ENCODE measurements around the gene HSPG2. TPM values are rescaled to one million over a fixed set of nuclear protein-coding genes. Genes with fewer than 3 reads are reported as not detected.

Gene HSPG2
- total and polyA plus RNA-seq, 7 experiments from 2014 or later = 1.0 to 20.8 (median 9.4) TPM

DNA sequence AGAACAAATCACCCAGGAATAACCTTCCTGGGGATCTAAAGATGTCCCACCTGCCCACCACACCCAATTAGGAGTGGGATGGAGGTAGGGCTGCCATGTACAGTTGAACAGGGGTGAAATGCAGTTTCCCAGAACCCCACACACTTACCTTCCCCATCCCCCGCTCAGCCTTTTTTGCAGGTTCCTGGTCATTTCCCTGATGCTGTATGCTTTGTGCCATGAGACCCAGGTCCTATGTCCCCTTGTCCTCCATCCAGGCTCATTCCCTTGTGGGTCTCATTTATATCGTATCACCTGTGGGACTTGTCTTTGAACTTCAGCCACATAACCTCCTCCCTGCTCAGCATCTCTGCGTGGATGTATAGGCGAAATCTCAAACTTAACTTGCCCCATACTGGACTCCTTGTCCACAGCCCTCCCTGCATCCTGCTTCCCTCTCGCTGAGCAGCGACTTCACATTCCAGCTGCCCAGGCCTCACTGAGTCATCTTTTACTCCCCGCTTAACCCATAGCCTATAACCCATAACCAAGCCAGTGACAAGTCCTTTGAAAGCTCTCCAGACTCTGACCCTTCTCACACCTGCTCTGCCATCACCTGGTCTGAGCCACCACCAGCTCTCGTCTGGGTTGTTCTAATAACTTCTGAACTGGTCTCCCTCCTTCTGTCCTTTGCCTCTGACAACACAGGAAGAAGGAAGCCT, 120.4 kb downstream of the HSPG2 start:
- no peak overlapping the region for H3K27ac ChIP-seq (ENCODE audit: low read depth, low read length)
- no peak overlapping the region for H3K4me3 ChIP-seq (ENCODE audit: low read length)
- H3K27ac Mint-ChIP-seq = peak overlapping the region in 1 of 9 donors; percentile 13
- H3K9me3 ChIP-seq (ENCODE audit: control insufficient read depth in 2 of 3, low read length in 3 of 3) = no peaks in the 10 kb centered on the region
- intact Hi-C loops (cut with micrococcal nuclease) = loop anchor here in 1 of 2 donors (10.0 kb wide), 1 partner anchor 118 kb away; the partner anchor contains the start of gene HSPG2
- ChIA-PET POLR2A (no interaction called here), CTCF (no interaction called here)
- peaks cover 0 to under 1% (median 0%) of the 10 kb centered on the region in 5 donors for H3K36me3 Mint-ChIP-seq
- H3K4me1 ChIP-seq (ENCODE audit: control insufficient read depth in 2 of 2, insufficient read depth in 2 of 2, low read length in 2 of 2) = no peaks in the 10 kb centered on the region
- peaks cover 5 to 14% (median 8%) of the 10 kb centered on the region in 7 donors for H3K4me1 Mint-ChIP-seq
- H3K27me3 Mint-ChIP-seq = peaks cover 4 to 28% (median 9%) of the 10 kb centered on the region in 5 donors
- no peaks in the 10 kb centered on the region for H3K36me3 ChIP-seq (ENCODE audit: control insufficient read depth in 2 of 3, insufficient read depth in 3 of 3, low read length in 3 of 3)
- peaks cover 0 to 4% of the 10 kb centered on the region in 2 donors for H3K27me3 ChIP-seq (ENCODE audit: control insufficient read depth in 2 of 2, insufficient read depth in 2 of 2, low read length in 2 of 2)
- H3K9me3 Mint-ChIP-seq = peaks cover 0 to 2% (median 0%) of the 10 kb centered on the region in 11 donors
- DNase-seq (no peak), ATAC-seq (no peak)
- peak overlapping the region in 3 of 10 donors; percentile 2 to 25 (median 4) for H3K4me3 Mint-ChIP-seq

GRCh38 chr1:21815724-21816321, 121.3 kb downstream of the HSPG2 start:
- no peak overlapping the region for H3K27ac Mint-ChIP-seq
- peaks cover 0 to 4% (median 0%) of the 10 kb centered on the region in 5 donors for H3K36me3 Mint-ChIP-seq
- peak; percentile 59 for ATAC-seq
- CTCF ChIA-PET = interaction anchor here (1.2 kb wide), 1 partner anchor 143 kb away, joined by 3 read pairs; no protein-coding TSS in a partner anchor
- Histone ChIP-seq H3K9me3 (ENCODE audit: control insufficient read depth in 2 of 3, low read length in 3 of 3) (no peaks in the 10 kb centered on the region), H3K4me1 (ENCODE audit: control insufficient read depth in 2 of 2, insufficient read depth in 2 of 2, low read length in 2 of 2) (no peaks in the 10 kb centered on the region), H3K4me3 (ENCODE audit: low read length) (no peak overlapping the region), H3K27me3 (ENCODE audit: control insufficient read depth in 2 of 2, insufficient read depth in 2 of 2, low read length in 2 of 2) (peaks cover 0 to 4% of the 10 kb centered on the region in 2 donors), H3K36me3 (ENCODE audit: control insufficient read depth in 2 of 3, insufficient read depth in 3 of 3, low read length in 3 of 3) (no peaks in the 10 kb centered on the region), H3K27ac (ENCODE audit: low read depth, low read length) (no peak overlapping the region)
- peaks cover 10 to 31% (median 15%) of the 10 kb centered on the region in 5 donors for H3K27me3 Mint-ChIP-seq
- no peak for DNase-seq
- peaks cover 5 to 14% (median 8%) of the 10 kb centered on the region in 7 donors for H3K4me1 Mint-ChIP-seq
- POLR2A ChIA-PET = no interaction called here
- peaks cover 0 to 2% (median 0%) of the 10 kb centered on the region in 11 donors for H3K9me3 Mint-ChIP-seq
- H3K4me3 Mint-ChIP-seq = peak overlapping the region in 1 of 10 donors; percentile 23
- intact Hi-C loops (cut with micrococcal nuclease) = loop anchor here in 1 of 2 donors (10.0 kb wide), 1 partner anchor 119 kb away; the partner anchor contains the start of gene HSPG2

DNA sequence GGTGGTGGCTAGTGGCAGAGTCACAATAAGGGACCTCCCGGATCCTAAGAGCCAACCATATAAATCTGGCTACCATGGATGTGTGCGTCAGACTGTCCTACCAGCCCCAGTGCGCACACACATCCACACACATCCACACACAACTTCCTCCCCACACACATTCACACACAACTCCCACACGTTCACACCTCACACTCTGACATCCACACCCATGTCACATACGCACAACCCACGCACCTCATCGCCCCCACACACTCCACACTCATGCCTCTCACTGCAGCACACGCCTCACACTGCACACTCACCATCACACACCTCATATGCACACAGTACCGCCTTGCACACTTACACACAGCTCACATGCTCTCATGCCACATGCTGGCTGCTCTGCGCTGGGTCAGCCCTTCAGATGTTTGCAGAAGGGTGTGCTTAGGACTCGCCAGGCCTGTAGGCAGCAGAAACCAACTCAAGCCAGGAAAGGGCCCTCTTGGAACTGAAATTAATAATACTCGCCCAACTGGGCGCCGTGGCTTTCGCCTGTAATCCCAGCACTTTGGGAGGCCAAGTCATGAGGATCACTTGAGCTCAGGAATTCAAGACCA, 122.0 kb downstream of the HSPG2 start:
- Mint-ChIP-seq H3K4me3 (peak overlapping the region; percentile 34 to 84 (median 72)), H3K9me3 (peaks cover 0 to 2% (median 0%) of the 10 kb centered on the region in 11 donors), H3K4me1 (peaks cover 5 to 14% (median 8%) of the 10 kb centered on the region in 7 donors), H3K36me3 (peaks cover 0 to 4% (median 0%) of the 10 kb centered on the region in 5 donors), H3K27me3 (peaks cover 10 to 31% (median 15%) of the 10 kb centered on the region in 5 donors), H3K27ac (peak overlapping the region in 3 of 9 donors; percentile 3 to 79 (median 13))
- no peak overlapping the region for H3K4me3 ChIP-seq (ENCODE audit: low read length)
- intact Hi-C loops (cut with micrococcal nuclease) = loop anchor here (1.0 to 10.0 kb wide), 2 partner anchors 120 to 149 kb away; partner anchors contain the start of gene HSPG2 (in 1 of the 2)
- ATAC-seq = no peak
- no peaks in the 10 kb centered on the region for H3K9me3 ChIP-seq (ENCODE audit: control insufficient read depth in 2 of 3, low read length in 3 of 3)
- H3K36me3 ChIP-seq (ENCODE audit: control insufficient read depth in 2 of 3, insufficient read depth in 3 of 3, low read length in 3 of 3) = no peaks in the 10 kb centered on the region
- H3K27me3 ChIP-seq (ENCODE audit: control insufficient read depth in 2 of 2, insufficient read depth in 2 of 2, low read length in 2 of 2) = peaks cover 0 to 4% of the 10 kb centered on the region in 2 donors
- DNase-seq = no peak
- POLR2A ChIA-PET = no interaction called here
- H3K4me1 ChIP-seq (ENCODE audit: control insufficient read depth in 2 of 2, insufficient read depth in 2 of 2, low read length in 2 of 2) = no peaks in the 10 kb centered on the region
- H3K27ac ChIP-seq (ENCODE audit: low read depth, low read length) = no peak overlapping the region
- CTCF ChIA-PET = interaction anchor here (1.2 kb wide), 1 partner anchor 144 kb away, joined by 3 read pairs; no protein-coding TSS in a partner anchor

GRCh38 chr1:21814241-21814918, 122.7 kb downstream of the HSPG2 start:
- intact Hi-C loops (cut with micrococcal nuclease) = loop anchor here (1.0 to 10.0 kb wide), 2 partner anchors 120 to 150 kb away; partner anchors contain the start of gene HSPG2 (in 1 of the 2)
- DNase-seq (peak in 6 of 9 donors; percentile 19 to 46 (median 28)), ATAC-seq (peak; percentile 80)
- Histone ChIP-seq H3K4me1 (ENCODE audit: control insufficient read depth in 2 of 2, insufficient read depth in 2 of 2, low read length in 2 of 2) (no peaks in the 10 kb centered on the region), H3K27ac (ENCODE audit: low read depth, low read length) (no peak overlapping the region), H3K4me3 (ENCODE audit: low read length) (peak overlapping the region; percentile 33), H3K9me3 (ENCODE audit: control insufficient read depth in 2 of 3, low read length in 3 of 3) (no peaks in the 10 kb centered on the region), H3K36me3 (ENCODE audit: control insufficient read depth in 2 of 3, insufficient read depth in 3 of 3, low read length in 3 of 3) (no peaks in the 10 kb centered on the region), H3K27me3 (ENCODE audit: control insufficient read depth in 2 of 2, insufficient read depth in 2 of 2, low read length in 2 of 2) (peaks cover 0 to 4% of the 10 kb centered on the region in 2 donors)
- peaks cover 5 to 14% (median 8%) of the 10 kb centered on the region in 7 donors for H3K4me1 Mint-ChIP-seq
- ChIA-PET POLR2A (no interaction called here), CTCF (no interaction called here)
- H3K36me3 Mint-ChIP-seq = peaks cover 0 to 4% (median 0%) of the 10 kb centered on the region in 5 donors
- peaks cover 10 to 31% (median 15%) of the 10 kb centered on the region in 5 donors for H3K27me3 Mint-ChIP-seq
- peaks cover 0 to 2% (median 0%) of the 10 kb centered on the region in 11 donors for H3K9me3 Mint-ChIP-seq
- H3K27ac Mint-ChIP-seq = no peak overlapping the region
- H3K4me3 Mint-ChIP-seq = peak overlapping the region; percentile 45 to 84 (median 71)

DNA sequence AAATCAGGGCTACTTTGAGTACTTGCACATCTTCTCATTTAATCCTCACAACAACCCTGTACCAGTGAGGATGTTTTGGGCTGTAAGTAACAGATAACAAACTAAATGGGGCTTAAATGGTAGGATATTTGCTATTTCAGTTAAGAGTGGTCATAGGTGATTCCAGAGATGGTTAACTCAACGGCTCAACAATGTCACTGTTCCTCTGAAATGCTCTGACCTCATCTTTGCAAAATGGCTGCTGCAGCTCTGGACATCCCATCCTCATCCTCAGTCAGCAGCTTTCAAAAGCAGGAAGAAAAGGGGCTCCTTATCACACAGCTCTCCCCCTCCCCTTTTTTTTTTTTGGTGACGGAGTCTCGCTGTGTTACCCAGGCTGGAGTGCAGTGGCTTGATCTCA, 123.6 kb downstream of the HSPG2 start:
- Histone ChIP-seq H3K27me3 (ENCODE audit: control insufficient read depth in 2 of 2, insufficient read depth in 2 of 2, low read length in 2 of 2) (peaks cover 0 to 4% of the 10 kb centered on the region in 2 donors), H3K36me3 (ENCODE audit: control insufficient read depth in 2 of 3, insufficient read depth in 3 of 3, low read length in 3 of 3) (no peaks in the 10 kb centered on the region), H3K4me3 (ENCODE audit: low read length) (no peak overlapping the region), H3K4me1 (ENCODE audit: control insufficient read depth in 2 of 2, insufficient read depth in 2 of 2, low read length in 2 of 2) (no peaks in the 10 kb centered on the region), H3K9me3 (ENCODE audit: control insufficient read depth in 2 of 3, low read length in 3 of 3) (no peaks in the 10 kb centered on the region), H3K27ac (ENCODE audit: low read depth, low read length) (no peak overlapping the region)
- POLR2A ChIA-PET = no interaction called here
- no peak for ATAC-seq
- Mint-ChIP-seq H3K27me3 (peaks cover 10 to 31% (median 15%) of the 10 kb centered on the region in 5 donors), H3K4me1 (peaks cover 3 to 11% (median 7%) of the 10 kb centered on the region in 7 donors), H3K27ac (no peak overlapping the region), H3K4me3 (peak overlapping the region in 5 of 10 donors; percentile 1 to 75 (median 19)), H3K9me3 (peaks cover 0 to 2% (median 0%) of the 10 kb centered on the region in 11 donors), H3K36me3 (peaks cover 0 to 4% (median 0%) of the 10 kb centered on the region in 5 donors)
- intact Hi-C loops (cut with micrococcal nuclease) = loop anchor here in 1 of 2 donors (10.0 kb wide), 1 partner anchor 121 kb away; the partner anchor contains the start of gene HSPG2
- no peak for DNase-seq
- CTCF ChIA-PET = no interaction called here

GRCh38 chr1:21811875-21812305, 125.2 kb downstream of the HSPG2 start, which contains the start of gene LDLRAD2:
Gene LDLRAD2 (plus strand): TSS chr1:21812265. CDS start chr1:21812452, 187 bp downstream.
- no peak within 1 kb of the TSS for H3K27ac ChIP-seq (ENCODE audit: low read depth, low read length)
- H3K36me3 Mint-ChIP-seq = peaks cover 0 to 4% (median 0%) of the 10 kb centered on the region in 5 donors
- no peak within 1 kb of the TSS for H3K4me3 ChIP-seq (ENCODE audit: low read length)
- H3K9me3 ChIP-seq (ENCODE audit: control insufficient read depth in 2 of 3, low read length in 3 of 3) = no peaks in the 10 kb centered on the region
- H3K4me3 Mint-ChIP-seq = peak within 1 kb of the TSS in 2 of 10 donors; percentile 8 to 48
- DNase-seq (no peak), ATAC-seq (no peak)
- H3K27ac Mint-ChIP-seq = no peak within 1 kb of the TSS
- H3K4me1 Mint-ChIP-seq = peaks cover 0 to 7% (median 4%) of the 10 kb centered on the region in 7 donors
- no peaks in the 10 kb centered on the region for H3K36me3 ChIP-seq (ENCODE audit: control insufficient read depth in 2 of 3, insufficient read depth in 3 of 3, low read length in 3 of 3)
- POLR2A ChIA-PET = no interaction called here
- CTCF ChIA-PET = no interaction called here
- peaks cover 0 to 2% (median 0%) of the 10 kb centered on the region in 11 donors for H3K9me3 Mint-ChIP-seq
- H3K27me3 ChIP-seq (ENCODE audit: control insufficient read depth in 2 of 2, insufficient read depth in 2 of 2, low read length in 2 of 2) = peaks cover 0 to 4% of the 10 kb centered on the region in 2 donors
- peaks cover 10 to 31% (median 15%) of the 10 kb centered on the region in 5 donors for H3K27me3 Mint-ChIP-seq
- H3K4me1 ChIP-seq (ENCODE audit: control insufficient read depth in 2 of 2, insufficient read depth in 2 of 2, low read length in 2 of 2) = no peaks in the 10 kb centered on the region
- intact Hi-C loops (cut with micrococcal nuclease) = loop anchor here in 1 of 2 donors (10.0 kb wide), 1 partner anchor 123 kb away; the partner anchor contains the start of gene HSPG2

Measured in naive thymus-derived CD4-positive, alpha-beta T cell (primary cell).